MM.1S (cell line): ENCODE measurements around the gene DCBLD1.

Source experiments
- CTCF ChIP-seq: fragments of 300-600 bp; sonication (generic); IDR thresholded peaks from 2 replicates; pipeline ENCODE4 v1.5.1; 2016; ENCODE audit warnings: antibody characterized with exemption, low read length, mixed read lengths
- EZH2 ChIP-seq: fragments of 300-600 bp; sonication (generic); optimal IDR thresholded peaks from 2 replicates; pipeline ENCODE3; 2017; ENCODE audit warnings: low read depth, mild to moderate bottlenecking, antibody characterized with exemption, low read length, mixed read lengths
- EZH2phosphoT487 ChIP-seq: fragments of 300-600 bp; sonication (generic); IDR thresholded peaks from 2 replicates; pipeline ENCODE4 v1.6.1; 2018; ENCODE audit warnings: antibody characterized with exemption, low read length

DNA sequence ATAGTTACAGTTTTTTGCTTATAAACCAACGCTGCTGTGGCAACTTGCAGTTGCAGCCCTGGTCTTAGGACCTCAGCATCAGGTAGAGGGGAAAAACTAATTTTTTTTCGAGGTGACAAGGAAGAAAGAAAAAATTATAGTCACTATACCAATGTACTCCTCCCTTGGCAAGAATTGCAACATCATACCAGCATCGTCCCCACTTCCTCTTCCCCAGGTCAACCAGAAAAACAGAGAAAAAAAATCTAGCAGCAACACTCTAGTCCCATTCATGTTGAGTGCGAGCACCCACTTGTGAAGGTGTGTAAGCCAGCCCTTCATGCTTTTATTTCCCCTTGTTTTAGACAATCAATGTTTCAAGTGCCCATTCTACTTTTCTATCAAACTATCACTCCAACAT is 13.1 kb upstream of the DCBLD1 start:
- TF ChIP-seq CTCF (no peak), EZH2 (no peak), EZH2phosphoT487 (no peak)
